ENCODE measurements around the gene GRK3. TPM values are rescaled to one million over a fixed set of nuclear protein-coding genes. Genes with fewer than 3 reads are reported as not detected.

The GRK3 gene
- total RNA-seq, 4 donors from 2014 or later: 7.6 to 10.7 (median 8.8) TPM

GRCh38 chr22:25744694-25745093 lies 180.2 kb downstream of the GRK3 start:
- Histone ChIP-seq H3K4me3 (replicated peaks in 1 of 3) (no peak overlapping the region), H3K27me3 (no peaks in the 10 kb centered on the region), H3K9me3 (no peaks in the 10 kb centered on the region), H3K36me3 (no peaks in the 10 kb centered on the region), H3K4me1 (no peaks in the 10 kb centered on the region), H3K27ac (no peak overlapping the region)
- TF ChIP-seq POLR2A (IDR thresholded peaks at IDR 0.05): no peak
- no peak for TF ChIP-seq CTCF (IDR thresholded peaks at IDR 0.05)
- WGBS, 2 donors: 83 to 91% methylated on average over 4 of the region's 4 CpGs
- intact Hi-C loops (cut with DNase I): no loop called here
- DNase-seq: no peak

- H3K4me1 ChIP-seq: no peaks in the 10 kb centered on the region
- intact Hi-C loops (cut with DNase I): no loop called here
Observed at GRCh38 chr22:25745341-25746011, 181.0 kb downstream of the GRK3 start.

GRCh38 chr22:25746012-25746373 lies 181.5 kb downstream of the GRK3 start:
- no peak for DNase-seq
- TF ChIP-seq POLR2A (IDR thresholded peaks at IDR 0.05): no peak
- no peak for TF ChIP-seq CTCF (IDR thresholded peaks at IDR 0.05)
- no peak overlapping the region for H3K4me3 ChIP-seq (replicated peaks in 1 of 3)
- WGBS, 2 donors: 0 to 66% methylated on average over 1 of the region's 1 CpG
- no peak overlapping the region for H3K27ac ChIP-seq
- no peaks in the 10 kb centered on the region for H3K4me1 ChIP-seq
- H3K36me3 ChIP-seq: no peaks in the 10 kb centered on the region
- no peaks in the 10 kb centered on the region for H3K27me3 ChIP-seq
- intact Hi-C loops (cut with DNase I): no loop called here
- H3K9me3 ChIP-seq: no peaks in the 10 kb centered on the region

More at GRCh38 chr22:25745341-25746011, 181.0 kb downstream of the GRK3 start:
- TF ChIP-seq CTCF (IDR thresholded peaks at IDR 0.05) (no peak), POLR2A (IDR thresholded peaks at IDR 0.05) (no peak)
- Histone ChIP-seq H3K27me3 (no peaks in the 10 kb centered on the region), H3K27ac (no peak overlapping the region), H3K36me3 (no peaks in the 10 kb centered on the region), H3K4me3 (replicated peaks in 1 of 3) (no peak overlapping the region), H3K9me3 (no peaks in the 10 kb centered on the region)
- WGBS, 2 donors: 75 to 86% methylated on average over 7 of the region's 7 CpGs
- DNase-seq: no peak

GRCh38 chr22:25747245-25747944 lies 182.9 kb downstream of the GRK3 start:
- no peaks in the 10 kb centered on the region for H3K4me1 ChIP-seq
- TF ChIP-seq POLR2A (IDR thresholded peaks at IDR 0.05) (no peak), CTCF (IDR thresholded peaks at IDR 0.05) (no peak)
- WGBS, 2 donors: 50 to 73% methylated on average over 8 of the region's 8 CpGs
- H3K27me3 ChIP-seq: no peaks in the 10 kb centered on the region
- H3K36me3 ChIP-seq: no peaks in the 10 kb centered on the region
- DNase-seq: peak; percentile 2 to 11
- intact Hi-C loops (cut with DNase I): no loop called here
- H3K9me3 ChIP-seq: no peaks in the 10 kb centered on the region
- no peak overlapping the region for H3K27ac ChIP-seq
- H3K4me3 ChIP-seq (replicated peaks in 1 of 3): no peak overlapping the region

GRCh38 chr22:25748140-25748539 lies 183.7 kb downstream of the GRK3 start:
- Histone ChIP-seq H3K4me3 (replicated peaks in 1 of 3) (no peak overlapping the region), H3K4me1 (no peaks in the 10 kb centered on the region), H3K27me3 (no peaks in the 10 kb centered on the region), H3K36me3 (no peaks in the 10 kb centered on the region), H3K27ac (no peak overlapping the region), H3K9me3 (no peaks in the 10 kb centered on the region)
- intact Hi-C loops (cut with DNase I): no loop called here
- DNase-seq: no peak
- WGBS, 2 donors: 88 to 90% methylated on average over 5 of the region's 5 CpGs
- TF ChIP-seq POLR2A (IDR thresholded peaks at IDR 0.05) (no peak), CTCF (IDR thresholded peaks at IDR 0.05) (no peak)

Data from thyroid gland (tissue), 4 donors.